OCI-LY3 (cell line): Measurements from ENCODE around the gene ELL3.

ENCODE experiments used
- H2AFZ ChIP-seq: fragments of 200-600, 300-600 bp; shearing (Covaris generic); 2 replicates; pipeline ENCODE4 v1.6.0; 2014; ENCODE audit warnings: antibody characterized with exemption, low read depth, low read length
- H3K27ac ChIP-seq: fragments of 200-600, 300-600 bp; sonication (generic); 2 replicates; pipeline ENCODE4 v1.5.1; 2014; ENCODE audit warnings: mild to moderate bottlenecking, low read length, moderate library complexity, mixed read lengths
- H3K27me3 ChIP-seq: fragments of 200-600, 300-600 bp; sonication (generic); 2 replicates; pipeline ENCODE4 v1.6.1; 2014; ENCODE audit warnings: low read depth, low read length, mixed read lengths
- H3K36me3 ChIP-seq: fragments of 200-600, 300-600 bp; sonication (generic); replicated peaks from 2 replicates; pipeline ENCODE3; 2014; ENCODE audit warnings: low read depth, low read length, mixed read lengths
- H3K4me1 ChIP-seq: fragments of 300-600, 200-600 bp; sonication (generic); 2 replicates; pipeline ENCODE4 v1.6.1; 2014; ENCODE audit warnings: low read length, mixed read lengths
- H3K4me2 ChIP-seq: fragments of 200-600, 300-600 bp; sonication (generic); 2 replicates; pipeline ENCODE4 v1.6.1; 2014; ENCODE audit warnings: low read length, mixed read lengths
- H3K4me3 ChIP-seq: fragments of 300-600, 200-600 bp; sonication (generic); 2 replicates; pipeline ENCODE4 v1.5.1; 2014; ENCODE audit warnings: antibody characterized with exemption, mild to moderate bottlenecking, low read length, moderate library complexity
- H3K79me2 ChIP-seq: fragments of 300-600, 200-600 bp; shearing (Covaris generic); 2 replicates; pipeline ENCODE4 v1.6.1; 2014; ENCODE audit warnings: mild to moderate bottlenecking, low read length, mixed read lengths
- H3K9ac ChIP-seq: fragments of 300-600, 200-600 bp; shearing (Covaris generic); 2 replicates; pipeline ENCODE4 v1.6.0; 2014; ENCODE audit warnings: mild to moderate bottlenecking, low read length, moderate library complexity
- H3K9me3 ChIP-seq: fragments of 200-600, 300-600 bp; shearing (Covaris generic); 2 replicates; pipeline ENCODE4 v1.6.1; 2014; ENCODE audit warnings: low read length, mixed read lengths; ENCODE audit not compliant: insufficient read depth
- H4K20me1 ChIP-seq: fragments of 200-600, 300-600 bp; sonication (generic); 2 replicates; pipeline ENCODE4 v1.6.1; 2016; ENCODE audit warnings: low read length, mixed read lengths; ENCODE audit not compliant: insufficient read depth
- EZH2phosphoT487 ChIP-seq: fragments of 200-600 bp; shearing (Covaris generic); IDR thresholded peaks from 2 replicates; pipeline ENCODE4 v1.6.1; 2018; ENCODE audit warnings: antibody characterized with exemption, mixed run types, low read depth
- TF ChIP-seq, protein P1 (sequence below): fragments of 200-600, 300-600 bp; sonication (generic); IDR thresholded peaks from 2 replicates; pipeline ENCODE4 v1.5.1; 2014; ENCODE audit warnings: antibody characterized with exemption, low read length, low read depth

ELL3 gene

DNA sequence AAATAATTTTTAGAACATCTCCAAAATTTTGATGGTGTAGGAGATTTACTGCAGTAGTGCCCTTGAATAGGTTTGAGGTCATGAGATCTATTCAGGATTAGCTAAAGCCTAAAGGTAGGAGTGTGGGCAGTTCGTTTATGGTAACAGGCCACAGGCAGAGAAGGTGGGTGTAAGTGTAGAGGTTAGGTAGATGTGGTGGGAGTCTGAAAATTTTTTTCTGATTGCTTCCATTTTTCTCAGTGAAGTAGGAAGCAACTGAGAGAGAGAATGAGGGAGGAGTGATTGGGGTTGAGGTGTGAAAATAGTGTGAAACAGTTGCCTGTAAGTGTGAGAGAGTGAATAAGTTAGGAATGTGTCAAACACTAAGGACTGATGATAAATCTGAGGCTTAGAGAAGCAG lies 2.2 kb upstream of the ELL3 start:
- Histone ChIP-seq H3K36me3 (peaks cover 6% of the 10 kb centered on the region), H3K27me3 (no peaks in the 10 kb centered on the region)

DNA sequence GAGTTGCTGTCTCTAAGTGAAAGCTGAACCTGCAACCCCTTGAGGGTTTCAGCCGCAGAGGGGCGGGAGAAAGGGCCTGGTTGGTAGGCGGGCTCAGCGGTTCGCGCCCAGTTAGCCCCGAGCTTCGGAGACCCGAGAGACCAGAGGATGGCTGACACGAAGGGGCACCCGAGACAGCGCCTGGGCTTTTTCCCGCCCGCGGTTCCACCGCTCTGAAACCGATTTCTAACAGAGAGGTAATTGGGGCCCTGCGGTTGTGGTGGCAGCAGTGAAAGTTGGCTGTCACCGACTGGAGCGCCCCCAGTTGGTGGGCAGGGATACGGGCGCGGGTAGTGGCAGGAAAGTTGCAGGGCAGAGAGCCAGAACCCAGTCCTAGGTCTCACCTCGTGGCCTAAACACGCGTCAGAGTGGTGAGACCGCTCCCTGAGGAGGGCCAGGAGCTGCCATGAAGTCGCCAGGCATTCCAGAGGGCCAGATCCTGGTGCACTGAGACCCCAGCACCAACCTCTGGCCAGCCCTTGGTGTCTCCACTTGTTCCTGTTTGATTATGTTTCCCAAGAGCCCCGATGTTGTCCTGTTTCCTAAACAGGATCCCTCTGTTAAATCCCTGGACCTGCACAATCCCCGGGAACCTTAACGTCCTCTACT lies 625 bp upstream of the ELL3 start:
- Histone ChIP-seq H3K27me3 (no peaks in the 10 kb centered on the region), H3K4me1 (peaks cover 15% of the 10 kb centered on the region), H3K9ac (peak overlapping the region; percentile 80), H3K4me3 (peak overlapping the region; percentile 90), H3K4me2 (peak overlapping the region; percentile 96), H4K20me1 (peaks cover 24% of the 10 kb centered on the region; the same call in 1 of the 2 replicates), H3K9me3 (no peaks in the 10 kb centered on the region), H3K79me2 (peaks cover 11% of the 10 kb centered on the region; the same call in 1 of the 2 replicates), H3K27ac (peak overlapping the region; percentile 82), H3K36me3 (peaks cover 17% of the 10 kb centered on the region), H2AFZ (peak overlapping the region; percentile 82; the same call in 1 of the 2 replicates)
- TF ChIP-seq, protein P1, sequence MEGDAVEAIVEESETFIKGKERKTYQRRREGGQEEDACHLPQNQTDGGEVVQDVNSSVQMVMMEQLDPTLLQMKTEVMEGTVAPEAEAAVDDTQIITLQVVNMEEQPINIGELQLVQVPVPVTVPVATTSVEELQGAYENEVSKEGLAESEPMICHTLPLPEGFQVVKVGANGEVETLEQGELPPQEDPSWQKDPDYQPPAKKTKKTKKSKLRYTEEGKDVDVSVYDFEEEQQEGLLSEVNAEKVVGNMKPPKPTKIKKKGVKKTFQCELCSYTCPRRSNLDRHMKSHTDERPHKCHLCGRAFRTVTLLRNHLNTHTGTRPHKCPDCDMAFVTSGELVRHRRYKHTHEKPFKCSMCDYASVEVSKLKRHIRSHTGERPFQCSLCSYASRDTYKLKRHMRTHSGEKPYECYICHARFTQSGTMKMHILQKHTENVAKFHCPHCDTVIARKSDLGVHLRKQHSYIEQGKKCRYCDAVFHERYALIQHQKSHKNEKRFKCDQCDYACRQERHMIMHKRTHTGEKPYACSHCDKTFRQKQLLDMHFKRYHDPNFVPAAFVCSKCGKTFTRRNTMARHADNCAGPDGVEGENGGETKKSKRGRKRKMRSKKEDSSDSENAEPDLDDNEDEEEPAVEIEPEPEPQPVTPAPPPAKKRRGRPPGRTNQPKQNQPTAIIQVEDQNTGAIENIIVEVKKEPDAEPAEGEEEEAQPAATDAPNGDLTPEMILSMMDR = peak; percentile 91
- no peak for TF ChIP-seq EZH2phosphoT487

More for the DNA sequence above, 2.2 kb upstream of the ELL3 start:
- no peak overlapping the region for H3K4me2 ChIP-seq
- peaks cover 11% of the 10 kb centered on the region; the same call in 1 of the 2 replicates for H3K79me2 ChIP-seq
- no peak overlapping the region for H3K27ac ChIP-seq
- no peak overlapping the region for H3K9ac ChIP-seq
- TF ChIP-seq EZH2phosphoT487 = no peak
- TF ChIP-seq, protein P1 = no peak
- H3K4me3 ChIP-seq = no peak overlapping the region
- H3K4me1 ChIP-seq = peaks cover 15% of the 10 kb centered on the region
- peaks cover 17% of the 10 kb centered on the region; the same call in 1 of the 2 replicates for H4K20me1 ChIP-seq
- no peak overlapping the region for H2AFZ ChIP-seq
- no peaks in the 10 kb centered on the region for H3K9me3 ChIP-seq

DNA sequence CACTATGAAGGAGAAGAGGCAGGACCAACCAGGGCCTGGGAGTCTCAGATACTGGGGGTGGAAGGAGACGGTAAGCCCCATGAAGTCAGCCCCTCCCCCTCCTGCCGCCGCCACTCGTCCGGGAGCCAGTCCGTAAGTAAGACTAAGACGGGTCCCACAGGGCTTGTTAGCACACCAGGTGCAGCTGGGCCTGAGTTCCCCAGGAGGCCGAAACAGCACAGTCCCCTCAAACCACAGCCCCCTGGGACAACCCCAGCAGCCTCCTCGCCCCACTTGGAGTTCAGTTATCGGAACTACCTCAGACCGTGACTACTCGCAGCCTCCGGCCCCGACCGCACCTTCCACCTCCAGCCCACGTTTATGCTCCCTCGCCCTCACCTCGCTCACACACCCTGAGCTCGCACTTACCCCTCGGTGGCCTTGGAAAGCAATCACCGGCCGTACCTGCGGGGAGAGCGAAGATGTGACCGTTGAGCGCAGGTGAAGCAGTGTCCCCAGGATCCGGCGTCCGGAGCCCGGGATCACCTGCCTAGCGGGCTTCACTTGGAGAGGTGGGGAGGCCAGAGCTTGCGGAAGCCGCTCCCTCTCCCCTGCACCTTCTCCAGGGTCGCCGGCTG lies 557 bp downstream of the ELL3 start:
- Histone ChIP-seq H3K4me2 (peak overlapping the region; percentile 96), H3K4me1 (peaks cover 15% of the 10 kb centered on the region), H4K20me1 (peaks cover 36% of the 10 kb centered on the region; the same call in 1 of the 2 replicates), H3K4me3 (peak overlapping the region; percentile 90), H3K9me3 (no peaks in the 10 kb centered on the region), H3K36me3 (peaks cover 29% of the 10 kb centered on the region), H3K27ac (peak overlapping the region; percentile 82), H3K79me2 (peaks cover 11% of the 10 kb centered on the region; the same call in 1 of the 2 replicates), H3K9ac (peak overlapping the region; percentile 80), H2AFZ (no peak overlapping the region), H3K27me3 (no peaks in the 10 kb centered on the region)
- TF ChIP-seq, protein P1 = no peak
- no peak for TF ChIP-seq EZH2phosphoT487

DNA sequence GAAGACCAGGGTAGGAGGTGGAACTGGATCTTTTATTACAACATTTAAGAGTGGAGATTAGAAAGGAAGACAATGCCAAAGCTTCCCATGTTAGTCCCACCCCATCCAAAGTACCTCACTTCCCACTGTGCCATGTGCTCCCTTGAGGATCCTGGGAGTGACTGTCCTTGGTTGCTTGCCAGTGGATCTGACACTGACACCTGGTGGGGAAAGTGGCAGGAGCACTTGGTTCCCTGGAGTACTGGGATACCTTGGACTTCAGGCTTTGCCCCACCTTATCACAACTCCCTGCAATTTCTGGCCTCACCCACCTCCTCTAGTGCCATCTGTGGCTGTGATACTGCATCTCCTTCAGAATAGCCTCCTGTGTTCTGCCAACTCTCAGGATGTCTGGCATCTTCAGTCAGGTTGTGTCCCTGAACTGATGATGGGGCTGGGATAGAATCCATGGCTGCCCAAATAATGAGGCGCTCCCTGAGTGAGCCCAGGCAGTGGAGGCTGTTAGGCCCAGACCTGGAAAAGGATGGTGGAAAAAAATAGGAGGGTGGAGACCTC lies 1.3 kb downstream of the ELL3 start:
- Histone ChIP-seq H3K4me3 (peak overlapping the region; percentile 90), H3K27me3 (no peaks in the 10 kb centered on the region), H3K27ac (peak overlapping the region; percentile 82), H3K79me2 (peaks cover 11% of the 10 kb centered on the region; the same call in 1 of the 2 replicates), H3K4me1 (peaks cover 15% of the 10 kb centered on the region), H4K20me1 (peaks cover 40% of the 10 kb centered on the region; the same call in 1 of the 2 replicates), H3K9ac (peak overlapping the region; percentile 80), H2AFZ (no peak overlapping the region), H3K4me2 (peak overlapping the region; percentile 96), H3K36me3 (peaks cover 35% of the 10 kb centered on the region), H3K9me3 (no peaks in the 10 kb centered on the region)
- no peak for TF ChIP-seq EZH2phosphoT487
- TF ChIP-seq, protein P1 = peak; percentile 18
